HEK293T (cell line): ENCODE results near the gene ABLIM2.
A peak's percentile ranks its signal among the peaks of the same experiment; 100 is the strongest.

Source experiments
- CTCF ChIA-PET: fragments of 350-600 bp; formaldehyde crosslinking; extraction: SDS; loops from one replicate; lab custom pipeline; 2021; ENCODE audit warnings: antibody characterized with exemption, inconsistent platforms; lab: Yijun Ruan, JAX
- POLR2A ChIA-PET: fragments of 350-600 bp; formaldehyde crosslinking; extraction: SDS; loops from one replicate; lab custom pipeline; 2020; ENCODE audit warnings: antibody characterized with exemption, inconsistent platforms; lab: Yijun Ruan, JAX
- DNase-seq: peaks from one replicate; pipeline ENCODE4 v3.0.0; 2012; ENCODE audit warnings: mixed read lengths; ENCODE audit errors: extremely low spot score
- ARNT ChIP-seq: fragments of 450-650 bp; IDR thresholded peaks from 2 replicates; pipeline ENCODE4 v1.6.1; 2017; ENCODE audit warnings: mild to moderate bottlenecking
- BHLHE40 ChIP-seq: fragments of 450-650 bp; IDR thresholded peaks from 2 replicates; pipeline ENCODE4 v1.6.1; 2016; ENCODE audit warnings: mild to moderate bottlenecking, moderate library complexity, borderline replicate concordance
- CTBP1 ChIP-seq: fragments of 450-650 bp; IDR thresholded peaks from 2 replicates; pipeline ENCODE4 v1.6.1; 2016; ENCODE audit warnings: borderline replicate concordance
- ELF4 ChIP-seq: fragments of 450-650 bp; IDR thresholded peaks from 2 replicates; pipeline ENCODE4 v1.6.1; 2017; ENCODE audit warnings: antibody characterized with exemption
- FOXA1 ChIP-seq: fragments of 450-650 bp; IDR thresholded peaks from 2 replicates; pipeline ENCODE4 v1.6.1; 2016; ENCODE audit warnings: mild to moderate bottlenecking
- FOXK2 ChIP-seq: fragments of 450-650 bp; IDR thresholded peaks from 2 replicates; pipeline ENCODE4 v1.6.1; 2016; ENCODE audit warnings: mild to moderate bottlenecking
- FOXM1 ChIP-seq: fragments of 450-650 bp; IDR thresholded peaks from 2 replicates; pipeline ENCODE4 v1.6.1; 2017; ENCODE audit warnings: mild to moderate bottlenecking, borderline replicate concordance
- HDGF ChIP-seq: fragments of 450-650 bp; IDR thresholded peaks from 2 replicates; pipeline ENCODE4 v1.6.1; 2017; ENCODE audit warnings: antibody characterized with exemption, borderline replicate concordance
- L3MBTL2 ChIP-seq: fragments of 450-650 bp; conservative IDR thresholded peaks from 2 replicates; pipeline ENCODE4 v1.6.1; 2016; ENCODE audit warnings: mild to moderate bottlenecking
- LEF1 ChIP-seq: fragments of 450-650 bp; IDR thresholded peaks from 2 replicates; pipeline ENCODE4 v1.6.1; 2017; ENCODE audit warnings: mild to moderate bottlenecking, borderline replicate concordance
- NFRKB ChIP-seq: fragments of 450-650 bp; IDR thresholded peaks from 2 replicates; pipeline ENCODE4 v1.6.1; 2016; ENCODE audit warnings: mild to moderate bottlenecking, moderate library complexity
- PKNOX1 ChIP-seq: fragments of 450-650 bp; IDR thresholded peaks from 2 replicates; pipeline ENCODE4 v1.6.1; 2016
- SP1 ChIP-seq: fragments of 450-650 bp; IDR thresholded peaks from 2 replicates; pipeline ENCODE4 v1.6.1; 2017
- SUZ12 ChIP-seq: fragments of 450-650 bp; IDR thresholded peaks from 2 replicates; pipeline ENCODE4 v1.6.1; 2016; ENCODE audit warnings: mild to moderate bottlenecking
- TARDBP ChIP-seq: fragments of 450-650 bp; IDR thresholded peaks from 2 replicates; pipeline ENCODE4 v1.6.1; 2016
- ZNF384 ChIP-seq: fragments of 450-650 bp; IDR thresholded peaks from 2 replicates; pipeline ENCODE4 v1.6.1; 2016

The ABLIM2 gene

GRCh38 chr4:8185295-8185694 lies 26.7 kb upstream of the ABLIM2 start:
- DNase-seq, result no peak
- ChIA-PET POLR2A (no interaction called here), CTCF (interaction anchor here (0.8 kb wide), 1 partner anchor 8 kb away, joined by 6 read pairs; no protein-coding TSS in a partner anchor)
- TF ChIP-seq ELF4 (no peak), FOXA1 (no peak)

- CTCF ChIA-PET, result no interaction called here
- POLR2A ChIA-PET, result no interaction called here
- no peak for DNase-seq
- TF ChIP-seq FOXA1 (no peak), SP1 (no peak), BHLHE40 (no peak), ARNT (no peak), TARDBP (no peak), HDGF (no peak), ZNF384 (no peak), FOXM1 (no peak), CTBP1 (no peak), NFRKB (no peak), LEF1 (no peak), SUZ12 (no peak), ELF4 (no peak), L3MBTL2 (no peak), FOXK2 (no peak), PKNOX1 (no peak)
Observed at GRCh38 chr4:8184061-8184460, 25.4 kb upstream of the ABLIM2 start.

GRCh38 chr4:8182858-8183725 lies 24.5 kb upstream of the ABLIM2 start:
- TF ChIP-seq LEF1, result no peak
- no peak for TF ChIP-seq FOXA1
- no peak for TF ChIP-seq PKNOX1
- no peak for TF ChIP-seq ZNF384
- no peak for TF ChIP-seq SP1
- no peak for TF ChIP-seq FOXM1
- no peak for TF ChIP-seq ARNT
- no peak for TF ChIP-seq FOXK2
- TF ChIP-seq CTBP1, result no peak
- TF ChIP-seq TARDBP, result no peak
- TF ChIP-seq BHLHE40, result no peak
- no peak for TF ChIP-seq NFRKB
- no peak for TF ChIP-seq ELF4
- no peak for TF ChIP-seq HDGF
- TF ChIP-seq SUZ12, result no peak
- no peak for TF ChIP-seq L3MBTL2
- peak; percentile 34 for DNase-seq
- ChIA-PET POLR2A (no interaction called here), CTCF (no interaction called here)

- no peak for DNase-seq
- CTCF ChIA-PET, result interaction anchor here (0.7 kb wide), 1 partner anchor 47 kb away, joined by 3 read pairs; no protein-coding TSS in a partner anchor
- POLR2A ChIA-PET, result no interaction called here
- TF ChIP-seq FOXK2, result no peak
- TF ChIP-seq ARNT, result no peak
- no peak for TF ChIP-seq NFRKB
- TF ChIP-seq PKNOX1, result no peak
- no peak for TF ChIP-seq FOXM1
- no peak for TF ChIP-seq BHLHE40
- TF ChIP-seq ZNF384, result no peak
- TF ChIP-seq L3MBTL2, result no peak
Observed at GRCh38 chr4:8182294-8182693, 23.7 kb upstream of the ABLIM2 start.

- no peak for DNase-seq
- ChIA-PET CTCF (interaction anchor here (0.7 kb wide), 1 partner anchor 47 kb away, joined by 3 read pairs; no protein-coding TSS in a partner anchor), POLR2A (no interaction called here)
- no peak for TF ChIP-seq ELF4
- no peak for TF ChIP-seq L3MBTL2
- TF ChIP-seq SP1, result no peak
- no peak for TF ChIP-seq FOXK2
- TF ChIP-seq CTBP1, result no peak
- TF ChIP-seq LEF1, result no peak
- TF ChIP-seq SUZ12, result no peak
- no peak for TF ChIP-seq PKNOX1
- TF ChIP-seq TARDBP, result no peak
- no peak for TF ChIP-seq FOXA1
- TF ChIP-seq FOXM1, result no peak
- TF ChIP-seq ZNF384, result no peak
- TF ChIP-seq BHLHE40, result no peak
- TF ChIP-seq HDGF, result no peak
- TF ChIP-seq NFRKB, result no peak
- no peak for TF ChIP-seq ARNT
Observed at GRCh38 chr4:8181844-8182243, 23.2 kb upstream of the ABLIM2 start.

GRCh38 chr4:8181119-8181518 lies 22.5 kb upstream of the ABLIM2 start:
- ChIA-PET CTCF (interaction anchor here (0.6 kb wide), 1 partner anchor 40 kb away, joined by 3 read pairs; no protein-coding TSS in a partner anchor), POLR2A (no interaction called here)
- TF ChIP-seq SP1 (no peak), PKNOX1 (no peak), NFRKB (no peak), FOXM1 (no peak), FOXK2 (no peak), ELF4 (no peak), BHLHE40 (no peak), CTBP1 (no peak), LEF1 (no peak), SUZ12 (no peak), TARDBP (no peak), ARNT (no peak), HDGF (no peak), L3MBTL2 (no peak), FOXA1 (no peak), ZNF384 (no peak)
- DNase-seq, result no peak
